Naive thymus-derived CD8-positive, alpha-beta T cell (primary cell): ENCODE results near the gene ZSCAN25. TPM values are rescaled to one million over a fixed set of nuclear protein-coding genes. Genes with fewer than 3 reads are reported as not detected.
"Not testable (repeated sequence)": the region's sequence is repeated elsewhere in the genome, so short reads cannot be mapped to it uniquely, and the experiment has no call there.

Source experiments
- ATAC-seq, 2 donors: fragments of 150-1000 bp; cut with Tn5 transposase in 1 of 2; sonication (Bioruptor Pico), chemical (Tn5 transposase) in 1 of 2; 1 replicate in 1 of 2; 2 replicates in 1 of 2; pipeline ENCODE4 v1.10.0; 2021; ENCODE audit warnings: mild to moderate bottlenecking in 2 of 2, moderate library complexity in 2 of 2
- POLR2A ChIA-PET: fragments of 350-600 bp; sonication (Branson Sonifier 250); formaldehyde crosslinking; loops from one replicate; lab custom pipeline; 2021; ENCODE audit warnings: antibody characterized with exemption; lab: Charles Lee
- DNase-seq, 10 donors: peaks; one replicate each; pipeline versions ENCODE4 v3.0.0 to v3.0.0-alpha.2; 2020 to 2022
- H3K27ac Mint-ChIP-seq, 10 donors: one replicate each; pipeline ENCODE4 v1.8.0; 2020 to 2022; ENCODE audit warnings: mild to moderate bottlenecking in 10 of 10, mixed read lengths in 10 of 10, moderate library complexity in 4 of 10, inconsistent platforms in 1 of 10
- H3K27me3 Mint-ChIP-seq, 5 donors: one replicate each; pipeline ENCODE4 v1.8.0; 2021 to 2022; ENCODE audit warnings: mixed read lengths in 5 of 5
- H3K36me3 Mint-ChIP-seq, 3 donors: one replicate each; pipeline ENCODE4 v1.8.0; 2020 to 2022; ENCODE audit warnings: mixed read lengths in 3 of 3, mild to moderate bottlenecking in 2 of 3, inconsistent platforms in 1 of 3
- H3K4me1 Mint-ChIP-seq, 4 donors: one replicate each; pipeline ENCODE4 v1.8.0; 2021 to 2022; ENCODE audit warnings: mixed read lengths in 4 of 4
- H3K4me3 Mint-ChIP-seq, 10 donors: one replicate each; pipeline ENCODE4 v1.8.0; 2020 to 2022; ENCODE audit warnings: mild to moderate bottlenecking in 10 of 10, mixed read lengths in 10 of 10, moderate library complexity in 6 of 10, inconsistent platforms in 1 of 10
- H3K9me3 Mint-ChIP-seq, 9 donors: one replicate each; pipeline ENCODE4 v1.8.0; 2020 to 2022; ENCODE audit warnings: mixed read lengths in 9 of 9, mild to moderate bottlenecking in 3 of 9, inconsistent platforms in 1 of 9, moderate library complexity in 1 of 9
- polyA plus RNA-seq, 3 donors: library from polyadenylated mRNA; unstranded; fragments of 300-500 nt; fragmentation: Illumina TruSeq; gene quantifications; one replicate each; pipeline ENCODE4 v1.2.3, GENCODE V29; 2021
- total RNA-seq, 8 experiments: library from RNA in 2 of 8; stranded (reverse) in 2 of 8; gene quantifications; one replicate each; pipeline ENCODE4 v1.2.3 and lab custom pipeline; 2021 to 2026

ZSCAN25 gene
- total and polyA plus RNA-seq, 5 experiments from 2014 or later, result 9.2 to 57.8 (median 19.0) TPM

GRCh38 chr7:99652671-99653070 lies 35.9 kb downstream of the ZSCAN25 start:
- Mint-ChIP-seq H3K4me1 (peaks cover 5 to 16% (median 11%) of the 10 kb centered on the region in 4 donors), H3K27me3 (no peaks in the 10 kb centered on the region), H3K4me3 (no peak overlapping the region), H3K36me3 (peaks cover 11 to 30% (median 25%) of the 10 kb centered on the region in 3 donors), H3K9me3 (peaks cover 0 to 9% (median 0%) of the 10 kb centered on the region in 9 donors), H3K27ac (no peak overlapping the region)
- ATAC-seq (no peak), DNase-seq (no peak)
- POLR2A ChIA-PET, result no interaction called here

- POLR2A ChIA-PET, H3K27me3 Mint-ChIP-seq, ATAC-seq, DNase-seq, H3K9me3 Mint-ChIP-seq, H3K27ac Mint-ChIP-seq, H3K4me3 Mint-ChIP-seq: not testable (repeated sequence)
- peaks cover 5 to 18% (median 11%) of the 10 kb centered on the region in 4 donors for H3K4me1 Mint-ChIP-seq
- peaks cover 8 to 28% (median 21%) of the 10 kb centered on the region in 3 donors for H3K36me3 Mint-ChIP-seq
These were observed 36.5 kb downstream of the ZSCAN25 start for GRCh38 chr7:99653269-99653668.

- peaks cover 0 to 9% (median 0%) of the 10 kb centered on the region in 9 donors for H3K9me3 Mint-ChIP-seq
- POLR2A ChIA-PET, result no interaction called here
These were observed 37.0 kb downstream of the ZSCAN25 start for GRCh38 chr7:99653754-99654153.

GRCh38 chr7:99654626-99655025 lies 37.9 kb downstream of the ZSCAN25 start:
- Mint-ChIP-seq H3K4me1 (peaks cover 5 to 18% (median 11%) of the 10 kb centered on the region in 4 donors), H3K36me3 (peaks cover 6 to 28% (median 21%) of the 10 kb centered on the region in 3 donors), H3K27ac (peak overlapping the region in 1 of 10 donors; percentile 60)
- POLR2A ChIA-PET, ATAC-seq, H3K27me3 Mint-ChIP-seq, H3K4me3 Mint-ChIP-seq, DNase-seq, H3K9me3 Mint-ChIP-seq: not testable (repeated sequence)

More at GRCh38 chr7:99653754-99654153, 37.0 kb downstream of the ZSCAN25 start:
- no peak overlapping the region for H3K27ac Mint-ChIP-seq
- H3K4me3 Mint-ChIP-seq, result no peak overlapping the region
- no peak for DNase-seq
- peaks cover 6 to 28% (median 21%) of the 10 kb centered on the region in 3 donors for H3K36me3 Mint-ChIP-seq
- no peaks in the 10 kb centered on the region for H3K27me3 Mint-ChIP-seq
- peaks cover 5 to 18% (median 11%) of the 10 kb centered on the region in 4 donors for H3K4me1 Mint-ChIP-seq
- ATAC-seq, result no peak

GRCh38 chr7:99657879-99658278 lies 41.1 kb downstream of the ZSCAN25 start:
- H3K27ac Mint-ChIP-seq, H3K9me3 Mint-ChIP-seq, H3K4me3 Mint-ChIP-seq, DNase-seq, H3K27me3 Mint-ChIP-seq, ATAC-seq, POLR2A ChIA-PET: not testable (repeated sequence)
- Mint-ChIP-seq H3K4me1 (peaks cover 5 to 18% (median 10%) of the 10 kb centered on the region in 4 donors), H3K36me3 (peaks cover 12 to 38% (median 22%) of the 10 kb centered on the region in 3 donors)

GRCh38 chr7:99665312-99666012 lies 48.7 kb downstream of the ZSCAN25 start:
- peaks cover 2 to 37% (median 26%) of the 10 kb centered on the region in 3 donors for H3K36me3 Mint-ChIP-seq
- POLR2A ChIA-PET, result no interaction called here

GRCh38 chr7:99666013-99666395 lies 49.3 kb downstream of the ZSCAN25 start:
- H3K36me3 Mint-ChIP-seq, result peaks cover 0 to 34% (median 24%) of the 10 kb centered on the region in 3 donors
- POLR2A ChIA-PET, result no interaction called here
- no peak overlapping the region for H3K27ac Mint-ChIP-seq
- no peak for ATAC-seq
- H3K27me3 Mint-ChIP-seq, result no peaks in the 10 kb centered on the region
- no peaks in the 10 kb centered on the region for H3K9me3 Mint-ChIP-seq
- no peaks in the 10 kb centered on the region for H3K4me1 Mint-ChIP-seq
- no peak for DNase-seq
- no peak overlapping the region for H3K4me3 Mint-ChIP-seq

More at GRCh38 chr7:99665312-99666012, 48.7 kb downstream of the ZSCAN25 start:
- ATAC-seq (no peak), DNase-seq (no peak)
- Mint-ChIP-seq H3K27me3 (no peaks in the 10 kb centered on the region), H3K4me1 (no peaks in the 10 kb centered on the region), H3K27ac (peak overlapping the region in 1 of 10 donors; percentile 16), H3K9me3 (no peaks in the 10 kb centered on the region), H3K4me3 (no peak overlapping the region)

- no peaks in the 10 kb centered on the region for H3K9me3 Mint-ChIP-seq
- H3K4me3 Mint-ChIP-seq, result no peak overlapping the region
- DNase-seq (no peak), ATAC-seq (no peak)
- H3K4me1 Mint-ChIP-seq, result no peaks in the 10 kb centered on the region
- POLR2A ChIA-PET, result no interaction called here
- no peaks in the 10 kb centered on the region for H3K27me3 Mint-ChIP-seq
- no peak overlapping the region for H3K27ac Mint-ChIP-seq
- H3K36me3 Mint-ChIP-seq, result peaks cover 0 to 29% (median 21%) of the 10 kb centered on the region in 3 donors
These were observed 50.4 kb downstream of the ZSCAN25 start for GRCh38 chr7:99667179-99667578.

- H3K4me1 Mint-ChIP-seq, result peaks cover 0 to 4% (median under 1%) of the 10 kb centered on the region in 4 donors
- H3K36me3 Mint-ChIP-seq, result peaks cover 0 to 23% (median 14%) of the 10 kb centered on the region in 3 donors
- H3K9me3 Mint-ChIP-seq, result no peaks in the 10 kb centered on the region
- H3K4me3 Mint-ChIP-seq, result no peak overlapping the region
- DNase-seq (no peak), ATAC-seq (no peak)
- no peaks in the 10 kb centered on the region for H3K27me3 Mint-ChIP-seq
- POLR2A ChIA-PET, result no interaction called here
- no peak overlapping the region for H3K27ac Mint-ChIP-seq
These were observed 51.8 kb downstream of the ZSCAN25 start for GRCh38 chr7:99668541-99668940.

- POLR2A ChIA-PET, result no interaction called here
These were observed 53.0 kb downstream of the ZSCAN25 start for GRCh38 chr7:99669782-99670181.

GRCh38 chr7:99672573-99672972 lies 55.8 kb downstream of the ZSCAN25 start:
- POLR2A ChIA-PET, result no interaction called here
- Mint-ChIP-seq H3K36me3 (peaks cover 0 to 15% (median 0%) of the 10 kb centered on the region in 3 donors), H3K27me3 (no peaks in the 10 kb centered on the region), H3K4me1 (peaks cover 16 to 28% (median 20%) of the 10 kb centered on the region in 4 donors), H3K9me3 (no peaks in the 10 kb centered on the region), H3K27ac (peak overlapping the region in 4 of 10 donors; percentile 5 to 66 (median 55)), H3K4me3 (no peak overlapping the region)
- DNase-seq, result no peak
- ATAC-seq, result no peak

More at GRCh38 chr7:99669782-99670181, 53.0 kb downstream of the ZSCAN25 start:
- Mint-ChIP-seq H3K27me3 (no peaks in the 10 kb centered on the region), H3K4me1 (peaks cover 3 to 9% (median 4%) of the 10 kb centered on the region in 4 donors), H3K9me3 (no peaks in the 10 kb centered on the region), H3K4me3 (no peak overlapping the region), H3K27ac (no peak overlapping the region), H3K36me3 (peaks cover 0 to 14% (median 4%) of the 10 kb centered on the region in 3 donors)
- DNase-seq (no peak), ATAC-seq (no peak)

- H3K27me3 Mint-ChIP-seq, result no peaks in the 10 kb centered on the region
- peak overlapping the region in 8 of 10 donors; percentile 14 to 78 (median 52) for H3K4me3 Mint-ChIP-seq
- H3K36me3 Mint-ChIP-seq, result peaks cover 0 to 5% (median 0%) of the 10 kb centered on the region in 3 donors
- peak in 3 of 10 donors; percentile 12 to 46 (median 17) for DNase-seq
- H3K4me1 Mint-ChIP-seq, result peaks cover 16 to 28% (median 20%) of the 10 kb centered on the region in 4 donors
- ATAC-seq, result peak; percentile 49 to 89
- H3K27ac Mint-ChIP-seq, result peak overlapping the region; percentile 77 to 95 (median 89)
- no peaks in the 10 kb centered on the region for H3K9me3 Mint-ChIP-seq
- POLR2A ChIA-PET, result interaction anchor here (1.0 kb wide), 1 partner anchor 51 kb away, joined by 3 read pairs; no protein-coding TSS in a partner anchor
These were observed 58.4 kb downstream of the ZSCAN25 start for GRCh38 chr7:99674995-99675742.
